A549 treated with RU486 at 1 μM for 4 hours (cell line): ENCODE measurements around the gene CLINT1. TPM values are rescaled to one million over a fixed set of nuclear protein-coding genes. Genes with fewer than 3 reads are reported as not detected.

Experiments used
- total RNA-seq: library from RNA; stranded (reverse); fragments of 200-300 nt; extraction: Qiagen RNA extraction; gene quantifications from 5 replicates; pipeline ENCODE4 v1.2.3, GENCODE V29; 2022; ENCODE audit warnings: low read depth

Gene CLINT1
- 68.3 to 79.8 TPM (median 77.8 TPM) in 5 replicates for total RNA-seq

GRCh38 chr5:157858527-157859226 is at the start of gene CLINT1:
Gene CLINT1, minus strand, starts transcription at chr5:157859145. Its CDS starts 175 bp downstream, at chr5:157858970.

DNA sequence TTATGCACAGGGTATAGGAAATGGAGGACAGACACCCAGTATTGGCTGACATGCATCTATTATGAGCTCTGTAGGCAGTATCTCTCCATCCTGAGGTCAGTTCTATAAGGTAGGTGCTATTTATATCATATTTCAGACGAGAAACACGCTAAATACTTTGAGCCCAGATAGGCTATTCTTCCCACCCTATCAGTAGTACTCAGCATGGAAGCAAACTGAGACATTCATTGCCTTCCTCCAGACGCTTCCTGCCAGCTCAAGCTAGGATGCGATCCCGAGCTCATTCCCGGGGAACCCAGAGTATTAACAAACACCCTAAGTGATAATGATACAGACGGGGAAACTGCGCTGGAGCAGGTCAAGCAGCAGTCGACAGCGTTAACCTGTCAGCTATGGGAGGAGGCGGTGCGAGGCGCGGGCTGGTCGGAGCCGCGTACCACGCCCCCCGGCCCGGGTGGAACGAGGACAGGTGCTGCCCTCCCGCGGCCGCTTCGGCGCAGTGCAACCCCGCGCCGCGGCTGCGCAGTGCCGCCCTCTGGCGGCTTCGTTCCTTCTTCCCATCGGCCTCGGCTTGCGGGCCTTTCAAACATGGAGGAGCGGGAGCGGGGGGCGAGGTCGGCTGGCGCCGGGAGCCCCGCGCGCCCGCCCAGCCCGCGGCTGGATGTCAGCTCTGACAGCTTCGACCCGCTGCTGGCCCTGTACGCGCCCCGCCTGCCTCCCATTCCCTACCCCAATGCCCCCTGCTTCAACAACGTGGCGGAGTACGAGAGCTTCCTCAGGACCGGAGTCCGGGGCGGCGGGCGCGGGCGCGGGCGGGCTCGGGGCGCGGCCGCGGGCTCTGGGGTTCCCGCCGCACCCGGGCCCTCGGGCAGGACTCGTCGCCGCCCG is 115.5 kb downstream of the CLINT1 start, which contains the start of gene LSM11:
LSM11 (plus strand) TSS at position 550 of the 888 bp plus-strand sequence; CDS start at position 589, 39 bp downstream.

Other genes starting within 250 kb of the CLINT1 start
- gene SOX30, start 206.7 kb downstream of the CLINT1 start, total RNA-seq = 0.06 to 0.09 TPM in 2 of 5 replicates, not detected in the others
- not detected in 5 replicates for gene C5orf52, start 187.6 kb downstream of the CLINT1 start, total RNA-seq
- 26.2 to 36.1 TPM (median 29.3 TPM) in 5 replicates for gene THG1L, start 127.7 kb downstream of the CLINT1 start, total RNA-seq
- gene LSM11, start 115.4 kb downstream of the CLINT1 start, total RNA-seq = 1.9 to 3.6 TPM (median 3.0 TPM) in 5 replicates